Fibroblast of pulmonary artery (primary cell): ENCODE data around the gene IL1RAPL1.

Experiments used
- DNase-seq: peaks from one replicate; pipeline ENCODE4 v3.0.0-alpha.2; 2010; ENCODE audit warnings: low read depth
- H3K4me3 ChIP-seq: replicated peaks from 2 replicates; pipeline ENCODE4 v1.5.1; 2011; ENCODE audit warnings: low read depth, mild to moderate bottlenecking, control low read depth, low read length, moderate library complexity
- TF ChIP-seq, protein P1 (sequence below): IDR thresholded peaks from 2 replicates; pipeline ENCODE4 v1.5.1; 2011; ENCODE audit warnings: mild to moderate bottlenecking, control low read depth, low read length, inconsistent platforms; ENCODE audit errors: missing control alignments

Gene IL1RAPL1

DNA sequence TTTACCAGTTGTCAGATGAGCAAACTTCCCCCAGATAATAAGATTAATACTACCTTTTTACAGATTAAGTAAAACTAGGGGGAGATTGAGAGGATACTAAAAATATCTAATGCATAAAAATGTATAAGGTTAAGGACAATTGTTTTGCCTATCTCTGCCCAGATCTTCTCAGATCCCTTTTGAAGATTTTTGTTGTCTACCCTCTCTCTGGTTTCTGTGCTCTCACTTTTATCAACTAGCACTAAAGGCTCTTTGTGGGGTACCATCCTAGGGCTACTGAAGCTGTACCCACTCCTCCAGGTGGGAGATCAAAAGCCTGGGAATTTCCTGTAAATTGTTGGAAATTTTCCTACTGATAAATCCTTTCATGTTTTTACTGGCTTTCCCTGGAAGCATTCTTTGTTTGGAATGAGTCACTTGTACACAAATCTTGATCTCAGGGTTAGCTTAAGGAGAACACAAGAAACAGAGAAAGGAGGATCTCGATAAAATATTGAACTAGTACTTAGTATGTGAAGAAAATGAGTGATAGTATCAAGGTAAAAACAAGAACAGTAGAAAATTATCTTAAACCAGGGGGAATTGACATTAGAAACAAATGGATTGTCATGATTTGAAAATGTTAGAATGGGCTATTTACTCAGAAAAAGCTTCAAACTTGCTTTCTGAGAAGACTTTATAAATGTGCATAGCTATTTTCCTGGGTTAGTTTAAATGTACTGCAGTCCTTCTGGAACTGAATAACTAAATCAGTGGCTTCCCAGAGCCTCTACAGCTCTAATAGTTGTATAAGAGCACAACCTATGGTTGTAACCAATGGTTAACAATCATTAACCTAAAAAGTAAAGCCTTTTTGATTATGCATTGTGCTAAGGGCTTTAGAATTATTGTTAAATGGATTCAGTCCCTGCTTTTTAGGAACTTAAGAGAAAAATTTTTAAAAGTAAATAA, 948.2 kb downstream of the IL1RAPL1 start:
- TF ChIP-seq, protein P1, sequence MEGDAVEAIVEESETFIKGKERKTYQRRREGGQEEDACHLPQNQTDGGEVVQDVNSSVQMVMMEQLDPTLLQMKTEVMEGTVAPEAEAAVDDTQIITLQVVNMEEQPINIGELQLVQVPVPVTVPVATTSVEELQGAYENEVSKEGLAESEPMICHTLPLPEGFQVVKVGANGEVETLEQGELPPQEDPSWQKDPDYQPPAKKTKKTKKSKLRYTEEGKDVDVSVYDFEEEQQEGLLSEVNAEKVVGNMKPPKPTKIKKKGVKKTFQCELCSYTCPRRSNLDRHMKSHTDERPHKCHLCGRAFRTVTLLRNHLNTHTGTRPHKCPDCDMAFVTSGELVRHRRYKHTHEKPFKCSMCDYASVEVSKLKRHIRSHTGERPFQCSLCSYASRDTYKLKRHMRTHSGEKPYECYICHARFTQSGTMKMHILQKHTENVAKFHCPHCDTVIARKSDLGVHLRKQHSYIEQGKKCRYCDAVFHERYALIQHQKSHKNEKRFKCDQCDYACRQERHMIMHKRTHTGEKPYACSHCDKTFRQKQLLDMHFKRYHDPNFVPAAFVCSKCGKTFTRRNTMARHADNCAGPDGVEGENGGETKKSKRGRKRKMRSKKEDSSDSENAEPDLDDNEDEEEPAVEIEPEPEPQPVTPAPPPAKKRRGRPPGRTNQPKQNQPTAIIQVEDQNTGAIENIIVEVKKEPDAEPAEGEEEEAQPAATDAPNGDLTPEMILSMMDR, result no peak
- no peak overlapping the region for H3K4me3 ChIP-seq
- peak; percentile 35 for DNase-seq

GRCh38 chrX:29541038-29541437, 953.8 kb downstream of the IL1RAPL1 start:
- H3K4me3 ChIP-seq, result no peak overlapping the region
- TF ChIP-seq, protein P1, result no peak
- no peak for DNase-seq

GRCh38 chrX:29542152-29542551, 954.9 kb downstream of the IL1RAPL1 start:
- no peak overlapping the region for H3K4me3 ChIP-seq
- TF ChIP-seq, protein P1, result no peak
- DNase-seq, result no peak

- DNase-seq, result no peak
- no peak overlapping the region for H3K4me3 ChIP-seq
- TF ChIP-seq, protein P1, result no peak
These were observed 958.6 kb downstream of the IL1RAPL1 start for GRCh38 chrX:29545878-29546277.

GRCh38 chrX:29547877-29548276, 960.6 kb downstream of the IL1RAPL1 start:
- DNase-seq, result no peak
- TF ChIP-seq, protein P1, result no peak

DNA sequence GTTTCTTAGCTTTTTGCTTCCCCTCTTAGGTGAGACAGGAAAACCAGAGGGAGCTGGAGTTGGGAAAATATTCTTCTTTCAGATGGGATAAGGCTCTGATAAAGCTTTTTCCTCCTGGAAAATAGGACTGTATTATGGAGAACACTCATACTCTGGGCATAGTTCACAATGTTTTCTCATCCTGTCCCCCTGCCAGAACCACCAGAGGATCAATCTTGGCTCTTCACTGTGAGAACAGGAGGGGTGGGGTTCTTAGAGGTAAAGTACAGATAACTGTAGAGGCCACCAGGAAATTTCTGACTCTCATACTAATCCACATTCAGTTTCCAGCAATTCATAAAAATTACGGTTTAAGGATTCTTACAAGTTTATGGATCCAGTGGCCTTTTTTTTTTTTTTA, 966.3 kb downstream of the IL1RAPL1 start:
- H3K4me3 ChIP-seq, result no peak overlapping the region
- TF ChIP-seq, protein P1, result no peak
- no peak for DNase-seq

More at GRCh38 chrX:29547877-29548276, 960.6 kb downstream of the IL1RAPL1 start:
- H3K4me3 ChIP-seq, result no peak overlapping the region
